Measurements from ENCODE around the gene SLC5A5.

The SLC5A5 gene

DNA sequence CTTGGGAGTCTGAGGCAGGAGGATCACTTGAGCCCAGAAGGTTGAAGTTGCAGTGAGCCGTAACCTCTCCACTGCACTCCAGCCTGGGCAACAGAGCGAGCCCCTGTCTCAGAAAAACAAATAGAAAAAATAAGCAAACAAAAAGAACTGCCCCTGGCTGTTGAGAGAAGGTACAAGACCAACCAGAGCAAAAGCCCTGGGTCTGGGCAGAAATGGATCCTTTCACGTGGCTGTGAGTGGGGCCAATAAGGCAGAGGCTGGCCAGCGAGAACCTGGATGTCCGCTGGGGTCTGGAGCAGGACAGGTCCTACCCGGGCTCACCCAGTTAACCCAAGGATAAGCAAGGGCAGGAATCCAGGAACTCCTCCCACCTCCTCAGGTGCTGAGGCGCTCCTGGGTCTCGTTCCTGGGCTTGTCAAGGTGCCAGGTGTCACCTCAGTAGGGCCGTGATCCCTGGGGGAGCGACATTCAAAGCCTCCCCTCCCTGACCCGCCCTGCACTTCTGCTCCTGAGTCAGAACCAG is 4.7 kb upstream of the SLC5A5 start:
- TF ChIP-seq, protein P1, sequence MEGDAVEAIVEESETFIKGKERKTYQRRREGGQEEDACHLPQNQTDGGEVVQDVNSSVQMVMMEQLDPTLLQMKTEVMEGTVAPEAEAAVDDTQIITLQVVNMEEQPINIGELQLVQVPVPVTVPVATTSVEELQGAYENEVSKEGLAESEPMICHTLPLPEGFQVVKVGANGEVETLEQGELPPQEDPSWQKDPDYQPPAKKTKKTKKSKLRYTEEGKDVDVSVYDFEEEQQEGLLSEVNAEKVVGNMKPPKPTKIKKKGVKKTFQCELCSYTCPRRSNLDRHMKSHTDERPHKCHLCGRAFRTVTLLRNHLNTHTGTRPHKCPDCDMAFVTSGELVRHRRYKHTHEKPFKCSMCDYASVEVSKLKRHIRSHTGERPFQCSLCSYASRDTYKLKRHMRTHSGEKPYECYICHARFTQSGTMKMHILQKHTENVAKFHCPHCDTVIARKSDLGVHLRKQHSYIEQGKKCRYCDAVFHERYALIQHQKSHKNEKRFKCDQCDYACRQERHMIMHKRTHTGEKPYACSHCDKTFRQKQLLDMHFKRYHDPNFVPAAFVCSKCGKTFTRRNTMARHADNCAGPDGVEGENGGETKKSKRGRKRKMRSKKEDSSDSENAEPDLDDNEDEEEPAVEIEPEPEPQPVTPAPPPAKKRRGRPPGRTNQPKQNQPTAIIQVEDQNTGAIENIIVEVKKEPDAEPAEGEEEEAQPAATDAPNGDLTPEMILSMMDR (IDR thresholded peaks at IDR 0.05; ENCODE audit: low read depth, low read length), result no peak
- H3K4me3 ChIP-seq (ENCODE audit: low read depth, low read length), result no peak overlapping the region

DNA sequence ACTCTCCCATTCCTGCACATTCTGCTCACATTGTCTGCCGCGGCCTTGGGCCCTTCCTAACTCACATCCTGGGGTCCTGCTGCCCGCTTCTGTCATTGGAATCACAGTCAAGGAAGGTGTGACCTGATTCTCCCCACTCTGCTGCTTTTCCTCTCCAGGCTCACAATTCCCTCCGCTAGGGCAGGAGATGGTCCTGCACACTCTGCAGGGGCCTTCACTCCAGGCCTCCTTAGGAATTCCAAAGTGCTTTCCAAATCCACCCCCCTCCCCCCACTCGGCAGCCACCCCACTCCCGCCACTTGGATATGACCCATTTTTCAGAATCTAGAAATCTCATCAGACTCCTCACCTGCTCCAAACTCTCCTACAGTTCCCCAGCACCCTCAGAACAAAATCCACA is 3.1 kb upstream of the SLC5A5 start:
- no peak overlapping the region for H3K4me3 ChIP-seq (ENCODE audit: low read depth, low read length)
- TF ChIP-seq, protein P1 (IDR thresholded peaks at IDR 0.05; ENCODE audit: low read depth, low read length), result no peak

DNA sequence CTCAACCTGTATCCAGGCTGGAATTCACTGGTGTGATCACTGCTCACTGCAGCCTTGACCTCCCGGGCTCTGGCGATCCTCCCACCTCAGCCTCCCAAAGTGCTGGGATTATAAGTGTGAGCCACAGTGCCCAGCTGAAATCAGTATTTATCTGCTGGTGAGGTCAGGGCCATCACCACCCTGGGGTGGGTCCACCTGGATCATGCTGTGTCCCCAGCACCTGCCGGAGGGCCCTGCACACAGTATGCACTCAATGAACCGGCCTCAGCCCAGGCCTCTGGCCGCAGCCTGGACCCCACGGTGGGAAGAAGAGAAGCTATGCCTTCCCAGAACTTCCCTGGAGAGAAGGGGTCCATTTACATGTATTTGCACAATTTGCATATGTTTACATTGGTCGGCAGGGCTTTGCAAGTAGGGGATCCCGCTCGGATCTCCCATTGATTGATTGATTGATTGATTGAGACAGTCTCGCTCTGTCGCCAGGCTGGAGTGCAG is 2.6 kb upstream of the SLC5A5 start:
- no peak overlapping the region for H3K4me3 ChIP-seq (ENCODE audit: low read depth, low read length)
- TF ChIP-seq, protein P1 (IDR thresholded peaks at IDR 0.05; ENCODE audit: low read depth, low read length), result no peak

DNA sequence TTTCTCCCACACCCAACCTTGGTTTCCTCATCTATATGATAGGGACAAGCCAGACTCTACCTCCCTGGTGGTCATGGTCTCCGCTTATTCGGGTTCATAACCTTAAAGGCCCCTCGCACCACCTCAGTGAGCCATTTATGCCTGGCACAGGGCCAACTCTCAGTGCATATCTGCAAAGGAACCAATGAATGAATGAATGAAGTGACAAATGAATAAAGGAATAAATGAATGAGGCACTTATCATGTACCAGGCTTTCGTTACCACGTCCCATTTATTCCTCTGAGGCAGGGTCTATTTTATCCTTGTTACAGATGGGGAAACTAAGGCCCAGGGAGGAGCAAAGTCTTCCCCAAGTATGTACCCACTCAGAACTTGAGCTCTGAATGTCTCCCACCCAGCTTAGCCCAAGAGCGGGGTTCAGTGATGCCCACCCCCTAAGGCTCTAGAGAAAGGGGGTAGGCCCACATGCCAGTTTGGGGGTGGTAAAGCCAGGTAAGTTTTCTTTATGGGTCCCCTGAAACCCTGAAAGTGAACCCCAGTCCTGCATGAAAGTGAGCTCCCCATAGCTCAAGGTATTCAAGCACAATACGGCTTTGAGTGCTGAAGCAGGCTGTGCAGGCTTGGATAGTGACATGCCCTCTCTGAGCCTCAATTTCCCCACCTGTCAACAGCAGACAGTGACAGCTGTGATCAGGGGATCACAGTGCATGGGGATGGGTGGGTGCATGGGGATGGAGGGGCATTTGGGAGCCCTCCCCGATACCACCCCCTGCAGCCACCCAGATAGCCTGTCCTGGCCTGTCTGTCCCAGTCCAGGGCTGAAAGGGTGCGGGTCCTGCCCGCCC is 490 bp upstream of the SLC5A5 start:
- H3K4me3 ChIP-seq (ENCODE audit: low read depth, low read length), result no peak overlapping the region
- TF ChIP-seq, protein P1 (IDR thresholded peaks at IDR 0.05; ENCODE audit: low read depth, low read length), result no peak

DNA sequence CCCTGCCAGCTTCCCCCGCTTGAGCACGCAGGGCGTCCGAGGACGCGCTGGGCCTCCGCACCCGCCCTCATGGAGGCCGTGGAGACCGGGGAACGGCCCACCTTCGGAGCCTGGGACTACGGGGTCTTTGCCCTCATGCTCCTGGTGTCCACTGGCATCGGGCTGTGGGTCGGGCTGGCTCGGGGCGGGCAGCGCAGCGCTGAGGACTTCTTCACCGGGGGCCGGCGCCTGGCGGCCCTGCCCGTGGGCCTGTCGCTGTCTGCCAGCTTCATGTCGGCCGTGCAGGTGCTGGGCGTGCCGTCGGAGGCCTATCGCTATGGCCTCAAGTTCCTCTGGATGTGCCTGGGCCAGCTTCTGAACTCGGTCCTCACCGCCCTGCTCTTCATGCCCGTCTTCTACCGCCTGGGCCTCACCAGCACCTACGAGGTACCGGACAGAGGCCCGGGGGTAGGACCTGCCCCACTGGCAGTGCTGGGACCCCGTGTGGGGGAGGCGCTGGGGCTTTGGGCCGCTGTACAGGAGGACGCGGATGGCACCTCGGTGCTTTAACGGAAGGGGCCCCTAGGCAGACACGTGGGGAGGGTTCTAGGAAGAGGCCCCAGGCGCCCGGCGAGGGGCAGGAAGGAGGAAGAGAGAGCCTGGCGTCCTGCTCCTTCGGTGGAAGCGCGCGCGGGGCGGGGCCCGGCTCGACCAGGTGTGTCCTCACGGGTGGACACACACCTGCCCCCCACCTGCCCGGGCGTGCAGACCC is 681 bp downstream of the SLC5A5 start:
- no peak overlapping the region for H3K4me3 ChIP-seq (ENCODE audit: low read depth, low read length)
- TF ChIP-seq, protein P1 (IDR thresholded peaks at IDR 0.05; ENCODE audit: low read depth, low read length), result no peak

DNA sequence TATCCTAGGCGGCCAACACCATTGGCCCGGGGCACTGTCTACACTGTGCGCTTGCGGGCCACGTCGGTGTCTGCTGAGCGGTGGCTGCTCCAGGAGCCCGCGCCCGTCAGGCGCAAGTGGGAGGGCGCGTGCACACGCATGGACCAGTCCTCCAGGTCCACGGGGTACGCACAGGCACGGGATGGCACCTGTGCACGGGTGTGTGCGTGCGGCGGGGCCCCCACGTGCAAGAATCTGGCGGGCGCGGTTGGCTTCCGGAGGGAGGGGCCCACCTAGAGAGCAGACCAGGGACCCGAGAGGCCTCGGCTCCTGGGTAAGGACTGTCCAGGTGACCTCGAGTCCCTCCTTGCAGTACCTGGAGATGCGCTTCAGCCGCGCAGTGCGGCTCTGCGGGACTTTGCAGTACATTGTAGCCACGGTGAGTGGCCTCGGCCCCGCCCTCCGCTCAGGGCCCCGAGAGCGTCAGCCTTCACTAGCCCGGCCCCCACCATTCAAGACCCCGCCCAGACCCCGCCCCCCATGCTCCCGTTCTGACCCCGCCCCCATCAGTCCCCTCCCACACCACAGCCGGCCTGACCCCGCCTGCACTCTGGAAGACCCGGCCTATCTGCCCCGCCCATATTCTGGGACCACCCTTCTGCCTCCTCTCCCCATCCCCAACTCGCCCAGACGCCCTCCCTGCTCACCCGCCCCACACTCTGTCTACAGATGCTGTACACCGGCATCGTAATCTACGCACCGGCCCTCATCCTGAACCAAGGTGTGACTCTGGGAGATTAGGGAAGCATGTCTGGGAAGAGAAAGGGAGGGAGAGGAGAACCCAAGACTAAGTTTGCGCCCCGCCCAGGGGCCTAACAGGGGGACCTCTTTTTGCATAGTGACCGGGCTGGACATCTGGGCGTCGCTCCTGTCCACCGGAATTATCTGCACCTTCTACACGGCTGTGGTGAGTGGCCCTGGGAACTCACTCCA is 2.3 kb downstream of the SLC5A5 start:
- TF ChIP-seq, protein P1 (IDR thresholded peaks at IDR 0.05; ENCODE audit: low read depth, low read length), result no peak
- no peak overlapping the region for H3K4me3 ChIP-seq (ENCODE audit: low read depth, low read length)
